CD4-positive, alpha-beta T cell treated with Interleukin-15 for 4 hours (primary cell): ENCODE measurements around the gene CRYBG2.
"Not testable (repeated sequence)": the region's sequence is repeated elsewhere in the genome, so short reads cannot be mapped to it uniquely, and the experiment has no call there.

Experiments used
- DNase-seq: peaks from one replicate; pipeline ENCODE4 v3.0.0-alpha.2; 2020; ENCODE audit warnings: low spot score

CRYBG2 gene

DNA sequence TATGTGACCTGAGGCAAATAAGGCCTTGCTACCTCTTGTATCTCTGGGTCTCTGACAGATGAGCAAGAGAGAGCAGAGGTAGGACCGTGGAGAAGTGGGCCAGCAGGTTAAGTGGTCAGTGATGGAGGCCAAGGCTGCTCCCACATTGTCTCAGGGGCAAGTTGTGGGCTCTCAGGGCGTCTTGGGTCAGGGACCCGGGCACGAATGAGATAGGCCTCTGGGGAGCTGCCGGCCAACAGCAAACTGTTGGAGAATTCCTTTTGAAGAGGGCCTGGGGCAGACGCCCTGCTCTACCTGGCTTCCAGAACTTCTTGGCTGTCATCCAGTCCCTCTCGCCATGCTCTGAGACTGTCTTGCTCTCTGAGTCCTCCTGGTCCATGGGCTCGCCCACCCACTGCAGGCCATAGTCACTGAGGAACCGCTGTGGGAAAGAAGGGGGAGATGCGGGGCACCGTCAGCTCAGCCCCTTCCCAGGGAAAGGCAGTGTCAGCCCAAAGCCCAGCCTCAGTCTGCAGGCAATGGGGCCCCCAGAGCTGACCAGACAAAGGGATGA is 59.9 kb downstream of the CRYBG2 start:
- DNase-seq = no peak

- not testable (repeated sequence) for DNase-seq
These were observed 61.2 kb downstream of the CRYBG2 start for GRCh38 chr1:26292735-26293134.

GRCh38 chr1:26291939-26292338 is 62.0 kb downstream of the CRYBG2 start:
- DNase-seq = no peak

GRCh38 chr1:26291433-26291832 is 62.5 kb downstream of the CRYBG2 start:
- no peak for DNase-seq

DNA sequence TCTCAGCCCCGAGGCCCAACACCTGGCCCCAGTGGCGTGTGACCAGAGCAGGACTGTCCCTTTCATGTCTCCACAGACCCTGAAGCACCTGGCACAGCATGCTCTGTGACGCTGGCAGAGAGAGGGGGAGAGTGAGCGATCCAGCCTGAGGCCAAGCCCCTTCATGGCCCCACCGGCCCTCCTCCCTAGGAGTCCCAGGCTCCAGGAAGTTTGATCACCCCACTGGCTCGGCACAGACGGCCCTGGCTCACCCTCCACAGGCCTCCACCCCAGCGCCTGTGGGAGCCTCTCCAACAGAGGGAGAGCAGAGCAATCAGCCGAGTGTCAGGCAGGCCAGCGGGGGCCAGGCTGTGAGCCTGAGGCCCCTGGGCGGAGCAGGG is 63.1 kb downstream of the CRYBG2 start:
- DNase-seq = no peak

GRCh38 chr1:26290122-26290881 is 63.6 kb downstream of the CRYBG2 start:
- DNase-seq = peak; percentile 33

DNA sequence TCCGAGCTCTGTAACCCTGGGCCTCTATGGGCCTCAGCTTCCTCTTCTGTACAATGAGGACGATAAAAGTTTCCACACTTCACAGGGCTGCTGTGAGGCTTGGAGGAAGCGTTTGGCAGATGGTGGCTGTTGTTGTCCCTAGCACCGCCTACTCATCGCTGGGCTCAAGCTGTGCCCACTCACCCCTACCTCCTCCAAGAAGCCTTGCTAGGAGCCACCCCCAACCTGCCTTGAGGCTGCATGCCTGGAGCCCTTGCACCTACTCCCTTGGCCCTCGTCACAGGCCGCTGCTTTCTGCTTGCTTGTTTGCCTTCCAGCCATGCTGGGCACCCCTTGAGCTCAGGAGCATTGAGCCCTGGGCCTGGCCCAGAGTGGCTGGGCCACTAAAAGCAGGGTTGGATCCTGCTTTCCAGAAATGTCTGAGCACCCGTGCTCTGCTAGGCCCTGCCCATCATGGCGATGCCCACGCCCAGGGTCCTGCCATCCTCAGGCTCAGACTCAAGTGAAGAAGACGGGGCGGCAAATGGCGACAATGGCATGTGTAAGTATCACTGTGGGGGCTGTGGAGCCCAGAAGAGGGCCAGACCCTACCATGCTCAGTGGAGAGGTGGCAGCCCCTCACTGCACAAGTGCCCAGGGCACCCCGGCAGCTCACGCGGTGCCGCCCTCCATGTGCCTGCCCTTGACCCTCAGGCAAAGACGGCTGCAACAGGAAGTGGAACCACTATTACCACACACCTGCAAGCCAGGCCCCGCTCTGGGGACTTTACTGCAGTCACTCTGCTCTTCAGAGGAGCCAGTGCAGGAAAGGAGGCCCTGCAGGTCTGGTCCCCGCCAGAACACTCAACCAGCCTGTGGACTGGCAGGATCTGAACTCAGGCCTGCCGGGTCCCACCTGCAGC is 64.5 kb downstream of the CRYBG2 start:
- DNase-seq = peak; percentile 35

GRCh38 chr1:26288311-26288941 is 65.5 kb downstream of the CRYBG2 start:
- peak; percentile 82 for DNase-seq

DNA sequence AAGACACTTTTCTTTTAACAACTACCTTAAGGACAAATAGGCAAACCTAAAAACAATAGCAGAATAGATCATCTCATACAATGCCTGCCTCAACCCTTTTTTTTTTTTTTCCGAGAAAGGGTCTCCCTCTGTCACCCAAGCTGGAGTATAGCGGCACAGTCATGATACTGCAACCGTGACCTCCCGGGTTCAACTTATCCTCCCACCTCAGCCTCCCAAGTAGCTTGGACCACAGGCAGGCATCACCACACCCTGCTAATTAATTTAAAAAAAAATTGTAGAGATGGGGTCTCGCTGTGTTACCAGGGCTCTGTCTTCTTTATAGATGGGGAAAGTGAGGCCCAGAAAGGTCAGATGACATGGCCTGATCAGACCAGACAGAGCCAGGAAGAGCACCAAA is 66.1 kb downstream of the CRYBG2 start:
- DNase-seq = no peak

DNA sequence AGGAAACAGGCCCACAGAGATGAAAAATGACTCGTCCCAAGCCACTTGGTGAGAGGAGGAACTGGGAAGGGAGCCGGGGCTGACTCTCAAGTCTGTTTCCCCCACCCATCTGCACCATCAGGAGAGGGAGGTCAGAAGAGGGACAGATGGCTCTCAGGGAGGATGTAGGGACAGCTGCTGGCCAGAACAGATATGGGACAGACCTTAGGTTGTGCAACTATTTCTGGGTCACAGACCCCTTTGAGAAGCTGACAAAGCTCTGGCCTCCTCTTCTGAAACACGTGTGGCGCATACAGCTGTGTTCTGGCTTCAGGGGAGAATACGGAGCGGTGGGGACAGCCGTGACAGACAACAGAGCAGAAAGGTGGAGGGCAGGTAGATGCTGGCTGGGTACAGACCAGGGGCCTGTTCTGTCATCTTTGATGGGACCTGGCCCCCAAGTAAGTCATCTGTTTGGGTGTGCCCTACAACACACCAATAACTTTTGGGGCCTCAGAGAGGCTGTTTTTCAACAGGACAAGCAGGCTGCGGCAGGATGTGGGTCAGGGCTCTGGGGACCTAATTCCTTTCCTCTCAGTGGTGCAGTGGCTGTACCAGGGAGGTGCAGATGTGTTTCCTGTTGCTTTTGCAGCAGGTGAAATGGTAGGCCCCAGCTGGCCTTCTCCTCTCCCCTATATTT is 66.8 kb downstream of the CRYBG2 start:
- DNase-seq = peak; percentile 82

- DNase-seq = no peak
These were observed 67.9 kb downstream of the CRYBG2 start for GRCh38 chr1:26286064-26286416.

DNA sequence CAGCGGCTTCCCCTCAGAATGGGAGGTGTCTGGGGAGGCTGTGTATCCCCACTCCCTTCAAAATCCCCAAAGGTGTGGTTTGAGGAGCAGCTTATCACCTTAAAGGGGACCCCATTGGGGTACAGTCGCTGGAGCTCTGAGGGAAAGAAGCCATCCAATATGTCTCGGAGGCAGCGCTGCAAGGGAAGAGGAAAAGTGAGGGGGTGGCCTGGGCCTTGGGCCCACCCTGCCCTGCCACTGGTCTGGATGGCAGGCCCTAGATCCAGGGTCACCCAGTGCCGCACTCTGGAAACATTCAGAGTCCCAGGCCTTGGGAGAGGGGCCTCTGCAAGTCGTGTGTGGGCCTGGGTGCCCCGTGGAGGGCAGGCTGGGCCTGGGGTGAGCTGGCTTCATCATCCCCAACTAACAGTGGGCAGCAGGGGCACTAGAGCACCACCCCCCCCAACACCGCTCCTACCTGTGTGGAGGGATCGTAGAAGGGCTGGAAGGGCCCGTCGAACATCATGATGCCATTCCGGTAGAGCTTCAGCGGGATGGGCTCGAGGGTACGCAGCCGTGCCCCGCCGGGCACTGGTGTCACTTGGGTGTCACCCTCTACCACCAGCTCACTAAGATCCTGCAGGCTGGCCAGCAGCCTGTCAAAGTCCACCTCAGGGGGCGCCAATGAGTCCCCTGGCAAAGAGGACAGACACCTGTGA is 68.4 kb downstream of the CRYBG2 start:
- no peak for DNase-seq

- DNase-seq = peak; percentile 97
These were observed 69.2 kb downstream of the CRYBG2 start for GRCh38 chr1:26284597-26285347.

DNA sequence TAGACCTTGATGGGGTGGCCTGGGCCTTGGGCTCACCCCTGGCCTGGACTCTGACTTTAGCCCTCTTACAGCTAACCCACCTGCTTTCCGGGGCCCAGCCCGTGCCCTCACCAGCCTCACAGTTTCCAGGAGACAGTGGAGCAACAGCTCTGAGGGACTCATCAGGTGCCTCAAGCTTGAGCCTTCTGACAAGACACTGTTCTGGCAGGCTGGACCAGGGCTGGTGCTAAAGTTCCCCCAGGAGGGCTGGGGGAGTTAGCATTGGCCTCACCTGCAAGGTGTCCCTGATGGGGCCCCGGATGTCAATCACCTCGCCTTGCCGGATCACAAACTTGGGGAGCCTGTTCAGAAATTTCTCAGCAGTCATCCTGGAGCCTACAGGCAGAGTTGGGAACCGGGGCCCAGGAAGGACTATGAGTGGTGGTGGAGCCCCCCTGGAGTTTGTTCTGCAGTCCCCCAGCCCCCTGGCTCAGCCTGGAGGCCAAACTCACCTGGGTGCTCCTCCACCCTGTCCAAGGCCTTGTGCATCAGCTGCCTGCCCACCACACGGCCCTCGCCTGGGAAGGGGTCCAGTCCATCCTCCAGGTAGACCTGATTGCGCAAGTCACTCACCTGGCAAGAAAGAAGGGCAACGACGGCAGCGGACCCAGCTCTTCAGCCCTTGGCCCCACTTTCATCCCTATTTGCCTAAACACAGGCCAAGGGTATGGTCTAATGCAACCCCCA is 69.9 kb downstream of the CRYBG2 start:
- DNase-seq = no peak

DNA sequence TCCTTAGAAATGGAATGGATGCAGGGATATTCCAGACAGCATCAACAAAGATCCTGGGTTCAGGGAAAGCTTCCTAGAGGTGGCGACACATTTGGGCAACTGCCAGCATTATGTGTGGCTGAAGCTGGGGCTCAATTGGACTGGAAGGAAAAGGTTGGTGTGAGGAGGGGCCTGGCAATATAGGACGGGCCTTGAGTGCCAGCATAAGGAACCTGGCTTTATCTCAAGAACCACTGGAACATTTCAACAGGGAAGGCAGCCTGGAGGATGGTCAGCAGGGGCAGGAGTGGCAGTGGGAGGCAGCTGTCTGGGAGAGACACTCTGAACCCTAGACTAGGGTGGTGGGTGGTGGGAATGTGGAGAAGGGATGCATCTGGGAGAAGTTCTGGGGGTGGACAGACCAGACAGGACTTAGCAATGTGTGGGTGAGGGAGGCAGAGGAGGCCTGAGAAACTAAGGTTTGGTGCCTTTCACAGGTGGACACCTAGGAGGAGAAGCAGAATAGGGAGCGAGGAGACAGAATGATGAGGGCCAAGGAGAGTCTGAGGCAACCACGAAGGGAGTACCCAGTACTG is 70.6 kb downstream of the CRYBG2 start:
- no peak for DNase-seq

DNA sequence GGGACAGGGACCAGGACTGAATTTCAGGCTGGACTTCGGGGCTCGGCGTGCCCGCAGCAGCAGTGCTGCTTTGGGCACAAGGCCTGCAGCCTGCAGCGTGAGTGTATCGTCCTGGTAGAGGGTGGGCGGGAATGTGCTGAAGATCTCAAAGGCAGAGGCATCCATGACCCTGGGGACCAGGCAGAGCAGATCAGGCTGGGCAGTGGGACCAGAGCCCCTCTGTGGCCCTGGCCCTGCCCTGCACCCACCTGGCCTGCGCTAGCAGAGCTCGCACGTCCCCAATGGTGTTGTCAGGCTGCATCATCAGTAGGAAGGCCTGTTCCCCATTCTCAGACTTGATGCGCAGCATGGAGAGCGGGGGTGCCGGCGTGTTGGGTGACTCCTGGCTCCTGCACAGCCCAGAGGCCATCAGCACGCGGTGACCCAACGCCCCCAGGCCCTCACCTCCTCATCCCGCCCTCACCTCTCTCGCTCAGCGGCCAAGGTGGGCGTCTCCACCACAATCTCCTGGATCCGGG is 71.5 kb downstream of the CRYBG2 start:
- DNase-seq = no peak

DNA sequence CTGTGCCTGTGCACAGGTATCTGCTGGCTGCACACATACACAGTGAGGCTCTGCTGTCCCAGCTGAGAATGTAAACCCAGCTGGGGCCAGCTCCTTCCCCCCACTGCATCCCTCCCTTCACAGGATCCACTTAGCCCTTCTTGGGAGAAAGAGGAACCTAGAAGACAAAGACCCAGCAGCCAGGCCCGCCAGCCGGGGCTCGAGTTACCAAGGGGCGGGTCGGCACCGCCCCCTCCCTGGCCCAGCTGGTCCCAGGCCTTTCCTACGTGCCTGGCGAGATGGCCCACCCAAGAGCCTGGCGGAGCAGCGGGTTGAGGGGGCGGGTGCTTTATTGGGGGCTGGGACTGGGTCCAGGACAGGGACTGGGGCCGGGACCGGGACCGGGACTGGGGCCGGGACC is 72.0 kb downstream of the CRYBG2 start:
- DNase-seq = no peak

DNA sequence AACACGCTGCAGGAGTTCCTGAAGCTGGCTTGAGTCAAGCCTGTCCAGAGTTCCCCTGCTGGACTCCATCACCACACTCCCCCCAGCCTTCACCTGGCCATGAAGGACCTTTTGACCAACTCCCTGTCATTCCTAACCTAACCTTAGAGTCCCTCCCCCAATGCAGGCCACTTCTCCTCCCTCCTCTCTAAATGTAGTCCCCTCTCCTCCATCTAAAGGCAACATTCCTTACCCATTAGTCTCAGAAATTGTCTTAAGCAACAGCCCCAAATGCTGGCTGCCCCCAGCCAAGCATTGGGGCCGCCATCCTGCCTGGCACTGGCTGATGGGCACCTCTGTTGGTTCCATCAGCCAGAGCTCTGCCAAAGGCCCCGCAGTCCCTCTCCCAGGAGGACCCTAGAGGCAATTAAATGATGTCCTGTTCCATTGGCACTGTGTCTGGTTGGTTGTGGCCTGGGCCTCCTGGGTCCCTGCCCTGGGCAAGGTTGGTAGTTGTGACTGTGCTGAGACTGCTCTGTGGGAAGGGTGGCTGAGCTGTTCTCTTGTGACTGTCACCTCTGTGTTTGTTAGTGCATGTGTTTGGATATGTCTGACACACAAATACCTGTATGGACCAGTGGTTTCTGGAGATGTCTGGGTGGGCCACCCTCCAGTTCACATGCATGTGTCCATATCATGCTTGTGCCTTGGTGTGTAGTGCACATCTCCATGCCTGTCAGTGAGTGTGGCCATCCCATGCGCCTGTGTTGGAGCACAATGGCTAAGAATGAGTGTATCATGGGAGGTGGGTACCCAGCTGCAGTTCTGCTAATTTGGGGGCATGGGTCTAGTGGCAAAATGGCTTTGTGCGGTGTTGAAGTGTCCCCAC is 72.6 kb downstream of the CRYBG2 start:
- DNase-seq = no peak
